Ovary (tissue), 3 donors: ENCODE results near the gene WASF2.

Experiments
- EP300 ChIP-seq: sonication (generic); formaldehyde crosslinking; IDR thresholded peaks from one replicate; pipeline ENCODE4 v1.6.1; 2017; ENCODE audit warnings: antibody characterized with exemption
- POLR2A ChIP-seq: fragments of 450-650 bp; IDR thresholded peaks from one replicate; pipeline ENCODE4 v1.6.1; 2017; ENCODE audit warnings: antibody characterized with exemption, mild to moderate bottlenecking, moderate library complexity
- TF ChIP-seq, protein P1 (sequence below), 3 donors: fragments of 450-650 bp in 2 of 3; fragments of 200-600 bp in 1 of 3; IDR thresholded peaks; one replicate each; pipeline versions ENCODE4 v1.5.1 to v1.8.0; 2016 to 2022; ENCODE audit warnings: antibody characterized with exemption in 3 of 3, mild to moderate bottlenecking in 1 of 3
- donor health status: DM: no; HTN: no; CAD: no.

DNA sequence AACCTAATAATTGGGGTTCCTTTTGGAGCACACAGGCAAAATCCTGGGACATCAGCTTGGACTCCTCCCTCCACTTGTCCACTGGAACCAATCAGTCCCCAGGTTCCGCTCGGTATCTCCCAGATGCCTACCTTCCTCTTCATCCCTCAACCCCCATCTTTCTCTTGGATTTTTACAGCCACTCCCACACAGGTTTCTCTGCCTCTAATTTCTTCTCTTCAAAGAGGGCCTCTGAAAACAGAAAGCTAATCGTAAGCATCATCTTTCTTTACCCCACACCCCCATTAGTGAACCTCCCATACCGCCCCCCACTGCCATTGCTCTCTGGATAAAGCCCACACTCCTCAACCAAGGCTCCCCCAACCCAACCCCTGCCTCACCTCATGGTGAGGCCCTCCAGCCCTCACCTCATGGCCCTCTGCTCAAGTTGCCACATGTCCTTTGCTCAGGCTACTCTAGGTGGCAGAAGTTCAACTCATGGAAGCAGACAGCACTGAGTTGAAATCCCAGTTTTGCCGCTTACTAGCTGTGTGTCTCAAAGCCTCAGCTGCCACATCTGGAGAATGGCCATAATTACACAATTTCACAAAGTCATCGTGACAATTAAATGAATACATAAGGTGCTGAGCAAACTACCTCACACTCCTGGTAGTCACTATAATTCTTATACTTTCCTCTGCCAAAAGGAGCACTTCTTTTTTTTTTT, 18.1 kb upstream of the WASF2 start:
- TF ChIP-seq, protein P1, sequence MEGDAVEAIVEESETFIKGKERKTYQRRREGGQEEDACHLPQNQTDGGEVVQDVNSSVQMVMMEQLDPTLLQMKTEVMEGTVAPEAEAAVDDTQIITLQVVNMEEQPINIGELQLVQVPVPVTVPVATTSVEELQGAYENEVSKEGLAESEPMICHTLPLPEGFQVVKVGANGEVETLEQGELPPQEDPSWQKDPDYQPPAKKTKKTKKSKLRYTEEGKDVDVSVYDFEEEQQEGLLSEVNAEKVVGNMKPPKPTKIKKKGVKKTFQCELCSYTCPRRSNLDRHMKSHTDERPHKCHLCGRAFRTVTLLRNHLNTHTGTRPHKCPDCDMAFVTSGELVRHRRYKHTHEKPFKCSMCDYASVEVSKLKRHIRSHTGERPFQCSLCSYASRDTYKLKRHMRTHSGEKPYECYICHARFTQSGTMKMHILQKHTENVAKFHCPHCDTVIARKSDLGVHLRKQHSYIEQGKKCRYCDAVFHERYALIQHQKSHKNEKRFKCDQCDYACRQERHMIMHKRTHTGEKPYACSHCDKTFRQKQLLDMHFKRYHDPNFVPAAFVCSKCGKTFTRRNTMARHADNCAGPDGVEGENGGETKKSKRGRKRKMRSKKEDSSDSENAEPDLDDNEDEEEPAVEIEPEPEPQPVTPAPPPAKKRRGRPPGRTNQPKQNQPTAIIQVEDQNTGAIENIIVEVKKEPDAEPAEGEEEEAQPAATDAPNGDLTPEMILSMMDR (IDR thresholded peaks at IDR 0.05) = no peak
- no peak for TF ChIP-seq POLR2A
- TF ChIP-seq EP300 = no peak
